Urothelium cell line (cell line): ENCODE measurements around the gene FCGR3A.

ENCODE experiments used
- DNase-seq: peaks from one replicate; pipeline ENCODE4 v3.0.0; 2011; ENCODE audit warnings: low spot score, mixed read lengths
- FAIRE-seq: peaks from 2 replicates; lab custom pipeline; 2011; peaks lifted over from hg19 to GRCh38; lab: Jason Lieb, UNC

The FCGR3A gene

DNA sequence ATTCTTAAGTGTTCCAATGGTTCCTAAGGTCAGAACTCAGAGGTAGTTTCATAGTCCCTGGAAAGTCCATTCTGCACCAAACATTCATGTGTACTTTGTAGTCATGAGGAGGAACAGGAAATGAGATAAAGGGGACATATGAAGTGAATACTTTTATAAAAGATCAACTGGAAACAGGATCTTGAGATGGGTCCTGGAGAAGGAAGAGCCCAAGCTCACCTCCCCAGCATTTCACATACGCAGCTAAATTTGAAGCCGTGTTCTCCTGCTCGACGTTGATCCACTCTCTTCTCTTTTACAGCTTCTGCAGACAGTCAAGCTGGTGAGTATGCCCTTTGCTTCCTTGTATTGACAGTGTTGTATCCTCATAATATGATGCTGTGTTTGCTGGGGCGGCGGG is 43.9 kb downstream of the FCGR3A start:
- FAIRE-seq (no peak), DNase-seq (no peak)

DNA sequence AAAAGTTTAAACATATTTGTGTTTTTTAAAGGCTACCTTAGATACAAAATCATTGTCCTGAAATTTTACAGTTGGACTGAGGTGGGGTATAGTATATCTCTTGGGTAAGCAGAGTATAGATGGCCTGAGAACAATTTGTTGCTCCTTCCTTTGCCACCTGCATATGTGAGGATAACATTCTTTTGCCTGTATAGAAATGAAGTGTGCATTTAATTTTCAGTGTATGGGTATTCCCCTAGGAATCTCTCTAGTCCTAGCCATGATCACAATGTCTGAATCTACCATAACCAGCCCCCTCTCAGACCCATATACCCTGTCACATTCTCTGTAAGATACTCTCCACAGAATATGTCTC is 46.2 kb downstream of the FCGR3A start:
- DNase-seq (no peak), FAIRE-seq (no peak)

DNA sequence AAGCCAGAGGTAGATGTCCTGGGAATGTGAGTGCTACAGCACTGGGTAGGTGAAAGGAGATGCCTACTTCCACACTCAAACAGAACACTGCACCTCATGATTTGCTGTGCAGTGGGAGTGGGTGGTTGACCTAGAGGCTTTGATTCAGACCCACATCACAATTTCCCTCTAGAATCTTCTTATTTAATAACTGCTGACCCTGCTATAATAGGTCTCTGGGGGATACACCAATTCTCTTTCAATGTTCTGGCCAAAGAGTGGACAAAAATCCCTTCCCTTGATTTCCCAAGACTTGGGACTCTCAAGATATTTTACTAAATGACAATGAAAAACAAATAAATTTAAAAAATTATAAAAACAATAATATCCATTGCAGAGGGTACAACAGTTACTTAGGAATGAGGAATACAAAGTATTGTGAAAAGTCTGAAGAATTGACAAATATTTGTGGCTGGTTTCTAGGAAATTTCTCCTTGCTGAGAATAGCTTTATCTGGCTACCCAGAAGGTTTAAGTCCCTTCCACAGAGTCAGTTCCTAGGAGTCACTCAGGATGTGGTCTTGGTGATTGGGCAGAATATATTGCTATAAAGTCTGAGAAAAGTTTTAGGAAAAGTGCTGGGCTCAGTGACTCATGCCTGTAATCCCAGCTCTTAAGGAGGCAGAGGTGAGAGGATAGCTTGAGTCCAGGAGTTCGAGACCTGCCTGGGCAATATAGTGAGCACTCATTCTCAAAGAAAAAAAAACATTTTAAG is 46.8 kb downstream of the FCGR3A start:
- FAIRE-seq (no peak), DNase-seq (no peak)

DNA sequence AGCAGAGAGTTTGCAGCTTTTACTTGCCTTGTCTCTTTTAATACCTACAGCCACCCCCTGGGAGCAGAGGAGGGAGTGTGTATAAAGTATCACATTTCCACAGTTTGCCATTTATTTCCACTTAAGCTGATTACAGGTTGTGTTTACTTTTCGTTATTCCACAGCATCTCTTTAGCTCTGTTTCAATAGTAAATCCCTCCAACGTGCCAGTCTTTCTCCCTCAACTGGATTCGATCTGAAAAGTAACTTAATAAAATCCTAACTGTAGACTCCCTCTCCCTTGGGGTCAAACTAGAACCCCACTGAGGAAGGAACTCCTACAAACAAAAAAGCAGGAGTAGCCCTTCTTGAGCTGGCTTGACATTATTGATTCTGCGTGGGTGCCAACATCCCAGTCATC is 47.4 kb downstream of the FCGR3A start:
- DNase-seq (no peak), FAIRE-seq (no peak)

DNA sequence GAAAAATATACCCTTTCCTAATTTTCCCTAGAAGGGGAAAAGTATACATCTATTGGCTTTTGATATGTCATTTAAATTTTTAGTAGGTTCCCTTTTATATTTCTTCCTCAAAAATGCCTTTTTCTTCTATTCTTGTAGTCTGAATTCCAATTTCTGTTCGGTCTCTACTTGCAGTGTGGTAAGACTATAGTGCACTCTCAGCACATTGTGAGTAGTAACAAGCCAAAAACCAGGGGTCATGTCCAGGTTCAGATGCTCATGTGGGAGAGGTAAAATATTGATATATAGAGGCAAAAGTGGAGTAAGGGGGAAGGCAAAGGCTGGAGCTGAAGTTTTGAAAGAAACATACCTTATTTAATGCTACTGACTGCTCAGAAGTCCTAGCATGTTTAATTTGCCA is 48.4 kb downstream of the FCGR3A start:
- DNase-seq (no peak), FAIRE-seq (no peak)

DNA sequence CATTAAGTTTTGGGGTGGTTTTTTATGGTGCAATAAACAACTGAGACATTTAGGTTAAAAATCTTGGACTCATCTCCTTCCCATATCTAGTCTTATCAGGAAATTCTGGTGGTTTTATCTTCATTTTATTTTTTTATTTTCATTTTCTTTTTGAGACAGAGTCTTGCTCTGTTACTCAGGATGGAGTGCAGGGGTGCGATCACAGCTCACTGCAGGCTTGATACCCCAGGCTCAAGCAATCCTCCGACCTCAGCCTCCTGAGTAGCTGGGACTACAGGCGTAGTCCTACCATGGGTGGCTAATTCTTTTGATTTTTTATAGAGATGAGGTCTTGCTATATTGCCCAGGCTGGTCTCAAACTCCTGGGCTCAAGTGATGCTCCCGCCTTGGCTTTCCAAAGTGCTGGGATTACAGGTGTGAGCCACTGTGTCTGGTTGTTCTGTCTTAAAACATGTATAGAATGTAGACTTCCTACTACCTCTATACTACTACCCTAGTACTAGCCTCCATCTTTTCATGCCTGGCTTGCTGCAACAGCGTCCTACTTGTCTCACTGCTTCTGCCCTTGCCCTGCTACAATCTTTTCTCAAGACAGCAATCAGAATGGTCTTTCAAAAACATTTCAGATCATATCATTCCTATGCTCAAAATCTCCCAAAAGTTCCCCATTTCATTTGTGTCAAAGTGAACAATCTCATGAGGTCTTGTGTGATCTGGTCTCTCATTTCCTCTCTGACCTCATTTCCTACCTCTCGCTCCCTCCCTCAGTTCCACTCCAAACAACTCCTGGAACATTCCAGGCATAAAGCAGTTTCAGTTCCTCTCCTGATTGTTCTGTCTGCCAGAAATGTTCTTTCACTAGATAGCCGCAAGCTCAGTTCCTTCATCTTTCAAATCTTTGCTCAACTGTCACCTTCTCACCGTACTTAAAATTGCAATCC is 50.2 kb downstream of the FCGR3A start:
- DNase-seq, result no peak
- no peak for FAIRE-seq

DNA sequence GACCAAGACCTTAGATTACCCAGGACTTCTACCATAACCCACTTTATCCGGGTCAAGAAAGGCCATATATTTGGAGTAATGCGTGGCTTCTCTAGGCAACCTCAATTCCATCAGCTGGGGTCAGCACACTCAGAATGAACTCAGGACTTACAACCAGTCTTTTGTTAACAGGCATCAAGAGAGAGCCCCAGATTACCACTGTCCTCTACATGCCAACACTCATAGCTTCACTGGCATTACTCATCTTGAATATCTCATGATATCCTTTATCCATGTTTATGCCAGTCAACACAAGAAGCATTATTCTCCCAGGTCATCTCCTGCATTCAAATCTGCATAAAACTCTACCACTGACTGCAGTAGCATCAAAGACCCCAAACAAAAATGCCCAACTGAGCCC is 51.0 kb downstream of the FCGR3A start:
- FAIRE-seq (no peak), DNase-seq (no peak)

DNA sequence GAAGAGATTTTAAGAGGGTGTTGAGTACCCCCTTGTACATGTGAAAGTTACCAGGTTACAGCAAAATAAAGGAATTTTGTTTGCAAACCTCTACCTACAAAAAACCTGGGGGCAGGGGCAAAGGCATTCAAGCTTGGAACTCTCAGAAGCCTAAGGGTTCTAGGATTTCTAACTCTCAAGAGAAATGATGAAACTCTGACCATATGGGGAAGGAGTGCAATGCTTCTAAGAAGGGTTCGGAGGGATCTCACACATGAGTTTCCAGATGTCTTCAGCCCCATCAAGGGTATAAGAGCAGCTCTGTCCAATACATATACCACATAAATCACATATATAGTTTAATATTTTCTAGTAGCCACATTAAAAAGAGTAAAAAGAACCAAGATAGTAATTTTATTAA is 51.7 kb downstream of the FCGR3A start:
- FAIRE-seq (no peak), DNase-seq (no peak)

DNA sequence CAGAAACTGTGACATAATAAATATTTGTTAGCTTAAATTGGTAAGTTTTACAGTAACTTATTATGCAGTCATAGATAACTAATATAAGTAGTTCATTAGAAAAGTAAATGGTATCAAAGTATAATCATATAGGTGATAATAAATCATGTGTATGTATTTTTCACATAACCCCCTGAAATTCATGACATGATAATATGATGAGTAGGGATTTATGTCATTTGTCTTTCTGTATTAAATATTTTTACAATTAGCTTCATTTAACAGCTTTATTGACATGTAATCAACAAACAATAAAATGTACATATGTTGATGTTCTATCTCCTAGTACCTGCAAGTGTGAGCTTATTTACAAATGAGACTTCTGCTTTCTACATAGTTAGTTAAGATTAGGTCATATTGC is 54.1 kb downstream of the FCGR3A start:
- DNase-seq (no peak), FAIRE-seq (no peak)

DNA sequence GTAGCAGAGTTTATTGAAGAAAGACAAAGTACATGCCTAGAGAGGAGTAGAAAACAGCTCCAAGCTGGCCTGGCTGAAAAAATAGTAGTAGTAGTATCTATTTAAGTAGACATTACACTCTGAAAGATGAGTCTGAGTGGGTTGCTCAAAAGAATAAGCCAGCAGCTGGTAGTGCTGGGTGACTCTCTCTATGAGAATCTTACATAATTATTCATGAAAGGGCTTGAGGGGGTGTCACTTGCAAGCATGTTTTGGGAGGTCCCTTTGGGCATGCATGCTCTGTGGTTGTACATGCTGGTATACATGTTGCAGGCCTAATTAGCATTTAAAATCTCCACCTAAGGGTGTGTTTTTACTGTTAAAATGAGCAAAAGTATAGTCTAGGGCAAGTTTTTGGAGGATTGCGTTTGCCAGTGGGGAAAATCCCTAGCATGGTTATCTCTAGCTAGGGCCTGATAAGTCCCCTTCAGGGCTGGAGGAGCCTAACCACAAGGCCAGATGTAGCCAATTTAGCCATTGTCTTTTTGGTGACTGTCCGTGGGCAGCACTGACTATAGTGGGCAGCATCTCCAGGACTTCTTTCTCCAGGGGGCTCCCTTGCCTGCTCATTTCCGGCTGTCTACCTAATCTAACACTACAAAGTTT is 55.4 kb downstream of the FCGR3A start:
- no peak for DNase-seq
- no peak for FAIRE-seq

DNA sequence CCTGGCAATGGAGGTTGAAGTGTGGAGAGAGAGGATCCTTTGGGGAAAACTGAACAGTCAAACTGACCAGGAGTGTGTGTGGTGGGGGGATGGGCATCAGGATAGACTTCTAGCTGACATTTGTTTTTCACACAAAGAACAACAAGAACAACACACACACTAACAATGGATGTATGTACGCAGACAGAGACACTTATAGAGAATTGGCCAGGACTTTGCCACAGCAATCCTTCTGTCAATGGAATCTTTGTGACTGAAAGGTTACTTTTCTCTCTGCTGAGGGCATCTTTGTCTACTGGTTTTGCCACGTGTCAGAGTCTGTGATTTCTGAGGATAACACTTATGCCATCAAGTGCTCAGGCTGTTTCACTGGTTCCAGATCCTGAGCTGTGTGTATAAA is 56.8 kb downstream of the FCGR3A start:
- FAIRE-seq, result no peak
- no peak for DNase-seq
